KMS-11 (cell line): ENCODE measurements around the gene DRC7.

ENCODE experiments used
- H2AFZ ChIP-seq: fragments of 200-600 bp; sonication (generic); 2 replicates; pipeline ENCODE4 v1.6.1; 2016; ENCODE audit warnings: antibody characterized with exemption, mixed run types, low read depth
- H3K27ac ChIP-seq: fragments of 200-600 bp; sonication (generic); 2 replicates; pipeline ENCODE4 v1.6.1; 2016; ENCODE audit warnings: mild to moderate bottlenecking, mixed run types
- H3K27me3 ChIP-seq: fragments of 200-600 bp; sonication (generic); 2 replicates; pipeline ENCODE4 v1.6.1; 2017; ENCODE audit warnings: mild to moderate bottlenecking, low read depth, mixed run types, moderate library complexity; ENCODE audit not compliant: insufficient read depth
- H3K36me3 ChIP-seq: fragments of 200-600 bp; sonication (generic); 2 replicates; pipeline ENCODE4 v1.6.1; 2017; ENCODE audit warnings: mild to moderate bottlenecking, mixed run types; ENCODE audit not compliant: insufficient read depth
- H3K4me1 ChIP-seq: fragments of 200-600 bp; sonication (generic); 2 replicates; pipeline ENCODE4 v1.6.1; 2016; ENCODE audit warnings: mild to moderate bottlenecking, low read depth, mixed run types; ENCODE audit not compliant: poor library complexity, severe bottlenecking
- H3K4me2 ChIP-seq: fragments of 200-600 bp; sonication (generic); 2 replicates; pipeline ENCODE4 v1.7.0; 2016; ENCODE audit warnings: mild to moderate bottlenecking, mixed run types
- H3K4me3 ChIP-seq: fragments of 200-600 bp; sonication (generic); IDR thresholded peaks from 2 replicates; pipeline ENCODE4 v1.6.1; 2017; ENCODE audit warnings: low read depth, low read length, mixed read lengths; ENCODE audit not compliant: insufficient read depth
- H3K79me2 ChIP-seq: fragments of 200-600 bp; sonication (generic); 2 replicates; pipeline ENCODE4 v1.6.1; 2016; ENCODE audit warnings: low read depth, mixed run types; ENCODE audit not compliant: insufficient read depth
- H3K9ac ChIP-seq: fragments of 200-600 bp; sonication (generic); 2 replicates; pipeline ENCODE4 v1.6.1; 2016; ENCODE audit warnings: mild to moderate bottlenecking, mixed run types
- H4K20me1 ChIP-seq: fragments of 200-600 bp; sonication (generic); 2 replicates; pipeline ENCODE4 v1.6.1; 2016; ENCODE audit warnings: mild to moderate bottlenecking, mixed run types; ENCODE audit not compliant: insufficient read depth
- CTCF ChIP-seq: fragments of 200-600 bp; sonication (generic); conservative IDR thresholded peaks from 2 replicates; pipeline ENCODE4 v1.6.1; 2017; ENCODE audit warnings: low read depth, mild to moderate bottlenecking, antibody characterized with exemption, low read length, moderate library complexity, mixed read lengths

DRC7 gene

GRCh38 chr16:57759131-57759530 lies 64.5 kb downstream of the DRC7 start:
- H3K9ac ChIP-seq: no peak overlapping the region
- no peak overlapping the region for H3K4me2 ChIP-seq
- peaks cover 7% of the 10 kb centered on the region for H3K4me1 ChIP-seq
- H2AFZ ChIP-seq: no peak overlapping the region
- no peaks in the 10 kb centered on the region for H4K20me1 ChIP-seq
- TF ChIP-seq CTCF: no peak
- no peak overlapping the region for H3K27ac ChIP-seq
- H3K36me3 ChIP-seq: no peaks in the 10 kb centered on the region
- H3K79me2 ChIP-seq: no peaks in the 10 kb centered on the region
- H3K27me3 ChIP-seq: no peaks in the 10 kb centered on the region
- H3K4me3 ChIP-seq: no peak overlapping the region

- H3K79me2 ChIP-seq: no peaks in the 10 kb centered on the region
- peaks cover 10% of the 10 kb centered on the region for H3K4me1 ChIP-seq
- H3K4me3 ChIP-seq: no peak overlapping the region
- no peaks in the 10 kb centered on the region for H3K27me3 ChIP-seq
- no peaks in the 10 kb centered on the region for H4K20me1 ChIP-seq
- no peak overlapping the region for H3K27ac ChIP-seq
- no peak overlapping the region for H3K4me2 ChIP-seq
- no peaks in the 10 kb centered on the region for H3K36me3 ChIP-seq
- H2AFZ ChIP-seq: no peak overlapping the region
- no peak overlapping the region for H3K9ac ChIP-seq
- TF ChIP-seq CTCF: no peak
Measured at GRCh38 chr16:57759541-57760356, 65.1 kb downstream of the DRC7 start.

GRCh38 chr16:57760357-57761160 lies 66.0 kb downstream of the DRC7 start:
- Histone ChIP-seq H3K36me3 (no peaks in the 10 kb centered on the region), H2AFZ (no peak overlapping the region)

GRCh38 chr16:57761301-57761700 lies 66.7 kb downstream of the DRC7 start:
- Histone ChIP-seq H3K79me2 (no peaks in the 10 kb centered on the region), H3K4me2 (no peak overlapping the region), H3K27me3 (no peaks in the 10 kb centered on the region), H4K20me1 (no peaks in the 10 kb centered on the region), H3K36me3 (no peaks in the 10 kb centered on the region), H3K4me3 (no peak overlapping the region), H3K4me1 (peaks cover 10% of the 10 kb centered on the region), H3K9ac (no peak overlapping the region), H2AFZ (no peak overlapping the region), H3K27ac (no peak overlapping the region)
- TF ChIP-seq CTCF: no peak

More at GRCh38 chr16:57760357-57761160, 66.0 kb downstream of the DRC7 start:
- no peak for TF ChIP-seq CTCF
- Histone ChIP-seq H3K79me2 (no peaks in the 10 kb centered on the region), H3K27me3 (no peaks in the 10 kb centered on the region), H4K20me1 (no peaks in the 10 kb centered on the region), H3K4me2 (no peak overlapping the region), H3K27ac (no peak overlapping the region), H3K4me3 (no peak overlapping the region), H3K4me1 (peaks cover 10% of the 10 kb centered on the region), H3K9ac (no peak overlapping the region)
